GM19099 (cell line): ENCODE measurements around the gene ERC1.

Source experiments
- POLR2A ChIP-seq: IDR thresholded peaks from 3 replicates; pipeline ENCODE4 v1.6.1; 2011; ENCODE audit warnings: low read depth; ENCODE audit not compliant: insufficient read length; ENCODE audit errors: extremely low read depth

ERC1 gene

GRCh38 chr12:1504304-1504894 lies 513.4 kb downstream of the ERC1 start:
- TF ChIP-seq POLR2A: no peak

- TF ChIP-seq POLR2A: no peak
Observed at GRCh38 chr12:1504895-1505311, 513.9 kb downstream of the ERC1 start.

GRCh38 chr12:1505576-1505975 lies 514.6 kb downstream of the ERC1 start:
- TF ChIP-seq POLR2A: no peak

- no peak for TF ChIP-seq POLR2A
Observed at GRCh38 chr12:1507308-1507707, 516.3 kb downstream of the ERC1 start.

- TF ChIP-seq POLR2A: no peak
Observed at GRCh38 chr12:1509413-1510052, 518.5 kb downstream of the ERC1 start.

GRCh38 chr12:1510056-1510812 lies 519.2 kb downstream of the ERC1 start:
- no peak for TF ChIP-seq POLR2A

GRCh38 chr12:1515010-1515409 lies 524.0 kb downstream of the ERC1 start:
- no peak for TF ChIP-seq POLR2A

- no peak for TF ChIP-seq POLR2A
Observed at GRCh38 chr12:1515428-1515827, 524.4 kb downstream of the ERC1 start.

- TF ChIP-seq POLR2A: no peak
Observed at GRCh38 chr12:1517007-1517406, 526.0 kb downstream of the ERC1 start.

- no peak for TF ChIP-seq POLR2A
Observed at GRCh38 chr12:1517734-1518525, 526.9 kb downstream of the ERC1 start.

- TF ChIP-seq POLR2A: no peak
Observed at GRCh38 chr12:1518591-1519516, 527.8 kb downstream of the ERC1 start.

GRCh38 chr12:1519642-1520041 lies 528.6 kb downstream of the ERC1 start:
- TF ChIP-seq POLR2A: no peak

GRCh38 chr12:1523046-1523445 lies 532.0 kb downstream of the ERC1 start:
- TF ChIP-seq POLR2A: no peak

- no peak for TF ChIP-seq POLR2A
Observed at GRCh38 chr12:1523558-1524050, 532.6 kb downstream of the ERC1 start.
